Measurements from ENCODE around the gene CADPS2. TPM values are rescaled to one million over a fixed set of nuclear protein-coding genes. Genes with fewer than 3 reads are reported as not detected.

CADPS2 gene
- total and polyA plus RNA-seq, 10 of the 15 experiments (the other 5 are each of a cell fraction or from before 2014, with no cell fraction given) = 0.05 to 7.5 (median 0.25) TPM

- TF ChIP-seq NR2C2 (IDR thresholded peaks at IDR 0.05; ENCODE audit: borderline replicate concordance, control insufficient read depth, insufficient read length, low read depth) = no peak
- peak; percentile 87 for TF ChIP-seq RAD51 (IDR thresholded peaks at IDR 0.05)
- no peak for TF ChIP-seq NFIC (IDR thresholded peaks at IDR 0.05; ENCODE audit: low read depth, low read length)
- no peak for TF ChIP-seq RELA (IDR thresholded peaks at IDR 0.05; ENCODE audit: borderline replicate concordance, partially characterized antibody)
- TF ChIP-seq ETV6 (conservative IDR thresholded peaks at IDR 0.05 in 1 of 2, IDR thresholded peaks at IDR 0.05 in 1 of 2; ENCODE audit: borderline replicate concordance in 1 of 2, low read depth in 1 of 2) = no peak
- TF ChIP-seq SMAD5 (IDR thresholded peaks at IDR 0.05; ENCODE audit: low read depth) = no peak
- no peak for TF ChIP-seq YBX1 (IDR thresholded peaks at IDR 0.05)
- TF ChIP-seq, protein P1, sequence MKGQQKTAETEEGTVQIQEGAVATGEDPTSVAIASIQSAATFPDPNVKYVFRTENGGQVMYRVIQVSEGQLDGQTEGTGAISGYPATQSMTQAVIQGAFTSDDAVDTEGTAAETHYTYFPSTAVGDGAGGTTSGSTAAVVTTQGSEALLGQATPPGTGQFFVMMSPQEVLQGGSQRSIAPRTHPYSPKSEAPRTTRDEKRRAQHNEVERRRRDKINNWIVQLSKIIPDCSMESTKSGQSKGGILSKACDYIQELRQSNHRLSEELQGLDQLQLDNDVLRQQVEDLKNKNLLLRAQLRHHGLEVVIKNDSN (IDR thresholded peaks at IDR 0.05; ENCODE audit: borderline replicate concordance, extremely low read length, insufficient read depth, low read depth, low read length) = no peak
- TF ChIP-seq MAX (IDR thresholded peaks at IDR 0.05; ENCODE audit: low read depth, low read length) = no peak
- TF ChIP-seq SRF (IDR thresholded peaks at IDR 0.05; ENCODE audit: low read depth in 2 of 2, low read length in 2 of 2) = no peak
- no peak for TF ChIP-seq SMARCA5 (IDR thresholded peaks at IDR 0.05)
- TF ChIP-seq IKZF2 (IDR thresholded peaks at IDR 0.05) = peak; percentile 83 to 90
- TF ChIP-seq, protein P2, sequence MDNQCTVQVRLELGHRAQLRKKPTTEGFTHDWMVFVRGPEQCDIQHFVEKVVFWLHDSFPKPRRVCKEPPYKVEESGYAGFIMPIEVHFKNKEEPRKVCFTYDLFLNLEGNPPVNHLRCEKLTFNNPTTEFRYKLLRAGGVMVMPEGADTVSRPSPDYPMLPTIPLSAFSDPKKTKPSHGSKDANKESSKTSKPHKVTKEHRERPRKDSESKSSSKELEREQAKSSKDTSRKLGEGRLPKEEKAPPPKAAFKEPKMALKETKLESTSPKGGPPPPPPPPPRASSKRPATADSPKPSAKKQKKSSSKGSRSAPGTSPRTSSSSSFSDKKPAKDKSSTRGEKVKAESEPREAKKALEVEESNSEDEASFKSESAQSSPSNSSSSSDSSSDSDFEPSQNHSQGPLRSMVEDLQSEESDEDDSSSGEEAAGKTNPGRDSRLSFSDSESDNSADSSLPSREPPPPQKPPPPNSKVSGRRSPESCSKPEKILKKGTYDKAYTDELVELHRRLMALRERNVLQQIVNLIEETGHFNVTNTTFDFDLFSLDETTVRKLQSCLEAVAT (IDR thresholded peaks at IDR 0.05) = 0 out of 2 replicates have a peak, but pooled peaks have one; percentile 38
- TF ChIP-seq TCF7 (IDR thresholded peaks at IDR 0.05; ENCODE audit: borderline replicate concordance) = no peak
- no peak for TF ChIP-seq TBL1XR1 (IDR thresholded peaks at IDR 0.05; ENCODE audit: low read depth, low read length)
- no peak for TF ChIP-seq MTA3 (IDR thresholded peaks at IDR 0.05; ENCODE audit: borderline replicate concordance, low read length)
- TF ChIP-seq, protein P3, sequence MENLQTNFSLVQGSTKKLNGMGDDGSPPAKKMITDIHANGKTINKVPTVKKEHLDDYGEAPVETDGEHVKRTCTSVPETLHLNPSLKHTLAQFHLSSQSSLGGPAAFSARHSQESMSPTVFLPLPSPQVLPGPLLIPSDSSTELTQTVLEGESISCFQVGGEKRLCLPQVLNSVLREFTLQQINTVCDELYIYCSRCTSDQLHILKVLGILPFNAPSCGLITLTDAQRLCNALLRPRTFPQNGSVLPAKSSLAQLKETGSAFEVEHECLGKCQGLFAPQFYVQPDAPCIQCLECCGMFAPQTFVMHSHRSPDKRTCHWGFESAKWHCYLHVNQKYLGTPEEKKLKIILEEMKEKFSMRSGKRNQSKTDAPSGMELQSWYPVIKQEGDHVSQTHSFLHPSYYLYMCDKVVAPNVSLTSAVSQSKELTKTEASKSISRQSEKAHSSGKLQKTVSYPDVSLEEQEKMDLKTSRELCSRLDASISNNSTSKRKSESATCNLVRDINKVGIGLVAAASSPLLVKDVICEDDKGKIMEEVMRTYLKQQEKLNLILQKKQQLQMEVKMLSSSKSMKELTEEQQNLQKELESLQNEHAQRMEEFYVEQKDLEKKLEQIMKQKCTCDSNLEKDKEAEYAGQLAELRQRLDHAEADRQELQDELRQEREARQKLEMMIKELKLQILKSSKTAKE (IDR thresholded peaks at IDR 0.05; ENCODE audit: low read depth, poor library complexity, severe bottlenecking) = no peak
- peak; percentile 95 for TF ChIP-seq DPF2 (IDR thresholded peaks at IDR 0.05)
- TF ChIP-seq, protein P4, sequence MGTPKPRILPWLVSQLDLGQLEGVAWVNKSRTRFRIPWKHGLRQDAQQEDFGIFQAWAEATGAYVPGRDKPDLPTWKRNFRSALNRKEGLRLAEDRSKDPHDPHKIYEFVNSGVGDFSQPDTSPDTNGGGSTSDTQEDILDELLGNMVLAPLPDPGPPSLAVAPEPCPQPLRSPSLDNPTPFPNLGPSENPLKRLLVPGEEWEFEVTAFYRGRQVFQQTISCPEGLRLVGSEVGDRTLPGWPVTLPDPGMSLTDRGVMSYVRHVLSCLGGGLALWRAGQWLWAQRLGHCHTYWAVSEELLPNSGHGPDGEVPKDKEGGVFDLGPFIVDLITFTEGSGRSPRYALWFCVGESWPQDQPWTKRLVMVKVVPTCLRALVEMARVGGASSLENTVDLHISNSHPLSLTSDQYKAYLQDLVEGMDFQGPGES (IDR thresholded peaks at IDR 0.05) = no peak
- TF ChIP-seq BRCA1 (IDR thresholded peaks at IDR 0.05; ENCODE audit: low read depth, low read length) = no peak
- TF ChIP-seq ZSCAN29 (IDR thresholded peaks at IDR 0.05) = no peak
- no peak for TF ChIP-seq YY1 (IDR thresholded peaks at IDR 0.05; ENCODE audit: low read depth, low read length)
- TF ChIP-seq CHD2 (IDR thresholded peaks at IDR 0.05; ENCODE audit: borderline replicate concordance, low read depth, low read length) = no peak
- TF ChIP-seq NFXL1 (IDR thresholded peaks at IDR 0.05; ENCODE audit: borderline replicate concordance) = no peak
- peak; percentile 61 for TF ChIP-seq ATF7 (IDR thresholded peaks at IDR 0.05; ENCODE audit: low read depth)
- no peak for TF ChIP-seq RBBP5 (conservative IDR thresholded peaks at IDR 0.05)
- TF ChIP-seq SUZ12 (IDR thresholded peaks at IDR 0.05; ENCODE audit: unreplicated experiment) = no peak
- TF ChIP-seq LARP7 (IDR thresholded peaks at IDR 0.05) = no peak
- no peak for TF ChIP-seq RB1 (IDR thresholded peaks at IDR 0.05; ENCODE audit: borderline replicate concordance)
These were observed 502.3 kb downstream of the CADPS2 start (continued) for GRCh38 chr7:122383934-122384333.
